Hematopoietic multipotent progenitor cell treated with erythropoietin and hydrocortisone succinate and interleukin-3 and kit ligand, for 4 days (in vitro differentiated cells): ENCODE measurements around the gene METTL17.
"Not testable (repeated sequence)": the region's sequence is repeated elsewhere in the genome, so short reads cannot be mapped to it uniquely, and the experiment has no call there.

Experiments used
- DNase-seq: peaks from one replicate; pipeline ENCODE4 v3.0.0-alpha.2; 2015

Gene METTL17

GRCh38 chr14:20997115-20997514, 7.3 kb downstream of the METTL17 start:
- no peak for DNase-seq

GRCh38 chr14:20997564-20997963, 7.8 kb downstream of the METTL17 start:
- DNase-seq, result no peak

GRCh38 chr14:20998139-20998538, 8.4 kb downstream of the METTL17 start:
- no peak for DNase-seq

GRCh38 chr14:20998674-20999366, 9.0 kb downstream of the METTL17 start, which contains the start of gene SLC39A2:
Gene SLC39A2, plus strand, starts transcription at chr14:20999293. Its CDS starts 154 bp downstream, at chr14:20999447.
- no peak for DNase-seq

- DNase-seq, result no peak
Measured at GRCh38 chr14:20999591-20999990, 9.8 kb downstream of the METTL17 start.

GRCh38 chr14:21001218-21001617, 11.4 kb downstream of the METTL17 start:
- no peak for DNase-seq

GRCh38 chr14:21003788-21004346, 14.1 kb downstream of the METTL17 start:
- DNase-seq, result no peak

- not testable (repeated sequence) for DNase-seq
Measured at GRCh38 chr14:21009721-21010120, 19.9 kb downstream of the METTL17 start.

GRCh38 chr14:21011136-21011535, 21.4 kb downstream of the METTL17 start:
- DNase-seq, result no peak

- DNase-seq, result peak; percentile 92
Measured at GRCh38 chr14:21014761-21015190, 25.0 kb downstream of the METTL17 start.

- DNase-seq, result peak; percentile 22
Measured at GRCh38 chr14:21015312-21015711, 25.5 kb downstream of the METTL17 start.

- DNase-seq, result peak; percentile 56
Measured at GRCh38 chr14:21016413-21017190, 26.8 kb downstream of the METTL17 start.

GRCh38 chr14:21017528-21018245, 27.9 kb downstream of the METTL17 start:
- DNase-seq, result no peak

- no peak for DNase-seq
Measured at GRCh38 chr14:21018286-21018685, 28.5 kb downstream of the METTL17 start.

- no peak for DNase-seq
Measured at GRCh38 chr14:21018781-21019180, 29.0 kb downstream of the METTL17 start.

GRCh38 chr14:21019366-21019765, 29.6 kb downstream of the METTL17 start:
- DNase-seq, result no peak

GRCh38 chr14:21020977-21021545, 31.3 kb downstream of the METTL17 start:
- no peak for DNase-seq

- no peak for DNase-seq
Measured at GRCh38 chr14:21022686-21023085, 32.9 kb downstream of the METTL17 start.

GRCh38 chr14:21023174-21023573, 33.4 kb downstream of the METTL17 start:
- DNase-seq, result no peak

- no peak for DNase-seq
Measured at GRCh38 chr14:21023817-21024584, 34.2 kb downstream of the METTL17 start.

- DNase-seq, result peak; percentile 80
Measured at GRCh38 chr14:21024585-21025370, 35.0 kb downstream of the METTL17 start, which contains the start of gene NDRG2. Gene NDRG2, minus strand, starts transcription at chr14:21025061. Its CDS starts 1,746 bp downstream, at chr14:21023315.
